Thoracic aorta (tissue), 2 donors: ENCODE results near the gene SULT2A1. TPM values are rescaled to one million over a fixed set of nuclear protein-coding genes. Genes with fewer than 3 reads are reported as not detected.
"Not testable (repeated sequence)": the region's sequence is repeated elsewhere in the genome, so short reads cannot be mapped to it uniquely, and the experiment has no call there.

Experiments
- ATAC-seq: fragments of 150-250 bp; one replicate; pipeline ENCODE4 v1.8.0; 2017; ENCODE audit warnings: low read depth; ENCODE audit not compliant: insufficient number of reproducible peaks, low FRiP score
- DNase-seq: peaks from one replicate; pipeline ENCODE4 v3.0.0-alpha.2; 2020; ENCODE audit warnings: low spot score
- H3K27ac ChIP-seq, 2 donors: fragments of 200-600 bp; sonication (generic); 1 replicate in 1 of 2; 2 replicates in 1 of 2; pipeline ENCODE4 v1.5.1; 2016; ENCODE audit warnings: mild to moderate bottlenecking in 2 of 2, moderate library complexity in 2 of 2
- H3K27me3 ChIP-seq: fragments of 200-600 bp; sonication (generic); replicated peaks from 2 replicates; pipeline ENCODE4 v1.6.0; 2016; ENCODE audit warnings: mild to moderate bottlenecking; ENCODE audit not compliant: insufficient read depth
- H3K36me3 ChIP-seq: fragments of 200-600 bp; sonication (generic); one replicate; pipeline ENCODE4 v1.5.1; 2016
- H3K4me1 ChIP-seq, 2 donors: fragments of 200-600 bp; sonication (generic); 1 replicate in 1 of 2; 2 replicates in 1 of 2; pipeline versions ENCODE4 v1.5.1 to v1.6.0; 2016; ENCODE audit warnings: low read depth in 2 of 2, mild to moderate bottlenecking in 1 of 2; ENCODE audit not compliant: control insufficient read depth in 1 of 2
- H3K4me3 ChIP-seq: fragments of 200-600 bp; sonication (generic); 2 replicates; pipeline ENCODE4 v1.5.1; 2016; ENCODE audit warnings: mild to moderate bottlenecking
- H3K9me3 ChIP-seq: fragments of 200-600 bp; sonication (generic); 2 replicates; pipeline ENCODE4 v1.5.1; 2016
- total RNA-seq, 2 donors: library from RNA; depleted of rRNA; stranded (reverse); fragments of >200 nt; gene quantifications; one replicate each; pipeline versions ENCODE4 v1.1.0 to v1.2.3, GENCODE V29; 2016
- TF ChIP-seq, protein P1 (sequence below): fragments of 200-600 bp; sonication (generic); IDR thresholded peaks from one replicate; pipeline ENCODE4 v1.5.1; 2019; ENCODE audit warnings: antibody characterized with exemption

The SULT2A1 gene, protein sequence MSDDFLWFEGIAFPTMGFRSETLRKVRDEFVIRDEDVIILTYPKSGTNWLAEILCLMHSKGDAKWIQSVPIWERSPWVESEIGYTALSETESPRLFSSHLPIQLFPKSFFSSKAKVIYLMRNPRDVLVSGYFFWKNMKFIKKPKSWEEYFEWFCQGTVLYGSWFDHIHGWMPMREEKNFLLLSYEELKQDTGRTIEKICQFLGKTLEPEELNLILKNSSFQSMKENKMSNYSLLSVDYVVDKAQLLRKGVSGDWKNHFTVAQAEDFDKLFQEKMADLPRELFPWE
- total RNA-seq = not detected

DNA sequence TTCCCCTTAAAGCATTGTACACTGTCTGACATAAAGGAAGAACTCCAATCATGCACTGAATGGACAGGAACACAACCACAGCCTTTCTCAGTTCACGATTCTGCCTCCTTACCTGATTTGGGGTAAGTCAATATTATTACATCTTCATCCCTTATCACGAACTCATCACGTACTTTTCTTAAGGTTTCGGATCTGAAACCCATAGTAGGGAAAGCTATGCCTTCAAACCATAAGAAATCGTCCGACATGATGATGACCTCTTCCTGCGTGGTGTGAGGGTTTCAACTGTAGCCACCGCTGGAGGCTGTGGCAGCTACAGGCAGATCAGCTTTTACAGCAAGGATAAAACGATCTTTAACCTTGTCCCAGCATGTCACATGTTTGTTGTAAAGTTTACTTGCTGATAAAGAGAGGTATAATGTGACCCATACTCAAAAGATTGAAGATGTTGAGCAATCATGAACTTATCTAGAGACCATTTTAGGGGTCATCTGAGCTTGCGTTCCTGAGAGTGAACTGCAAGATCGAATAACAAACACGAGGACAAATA is at the start of gene SULT2A1:
SULT2A1 (minus strand) TSS at position 306 of the 550 bp plus-strand sequence; CDS start at position 248, 58 bp downstream.
- ATAC-seq (no peak), DNase-seq (no peak)
- Histone ChIP-seq H3K9me3 (no peaks in the 10 kb centered on the region), H3K27ac (no peak within 1 kb of the TSS), H3K36me3 (no peaks in the 10 kb centered on the region), H3K27me3 (no peaks in the 10 kb centered on the region), H3K4me3 (no peak within 1 kb of the TSS), H3K4me1 (no peaks in the 10 kb centered on the region)
- TF ChIP-seq, protein P1, sequence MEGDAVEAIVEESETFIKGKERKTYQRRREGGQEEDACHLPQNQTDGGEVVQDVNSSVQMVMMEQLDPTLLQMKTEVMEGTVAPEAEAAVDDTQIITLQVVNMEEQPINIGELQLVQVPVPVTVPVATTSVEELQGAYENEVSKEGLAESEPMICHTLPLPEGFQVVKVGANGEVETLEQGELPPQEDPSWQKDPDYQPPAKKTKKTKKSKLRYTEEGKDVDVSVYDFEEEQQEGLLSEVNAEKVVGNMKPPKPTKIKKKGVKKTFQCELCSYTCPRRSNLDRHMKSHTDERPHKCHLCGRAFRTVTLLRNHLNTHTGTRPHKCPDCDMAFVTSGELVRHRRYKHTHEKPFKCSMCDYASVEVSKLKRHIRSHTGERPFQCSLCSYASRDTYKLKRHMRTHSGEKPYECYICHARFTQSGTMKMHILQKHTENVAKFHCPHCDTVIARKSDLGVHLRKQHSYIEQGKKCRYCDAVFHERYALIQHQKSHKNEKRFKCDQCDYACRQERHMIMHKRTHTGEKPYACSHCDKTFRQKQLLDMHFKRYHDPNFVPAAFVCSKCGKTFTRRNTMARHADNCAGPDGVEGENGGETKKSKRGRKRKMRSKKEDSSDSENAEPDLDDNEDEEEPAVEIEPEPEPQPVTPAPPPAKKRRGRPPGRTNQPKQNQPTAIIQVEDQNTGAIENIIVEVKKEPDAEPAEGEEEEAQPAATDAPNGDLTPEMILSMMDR = no peak

- H3K9me3 ChIP-seq, H3K4me3 ChIP-seq, H3K36me3 ChIP-seq, DNase-seq, H3K4me1 ChIP-seq, H3K27ac ChIP-seq, ATAC-seq, H3K27me3 ChIP-seq: not testable (repeated sequence)
Measured at GRCh38 chr19:47928581-47928980, 42.5 kb upstream of the SULT2A1 start.

DNA sequence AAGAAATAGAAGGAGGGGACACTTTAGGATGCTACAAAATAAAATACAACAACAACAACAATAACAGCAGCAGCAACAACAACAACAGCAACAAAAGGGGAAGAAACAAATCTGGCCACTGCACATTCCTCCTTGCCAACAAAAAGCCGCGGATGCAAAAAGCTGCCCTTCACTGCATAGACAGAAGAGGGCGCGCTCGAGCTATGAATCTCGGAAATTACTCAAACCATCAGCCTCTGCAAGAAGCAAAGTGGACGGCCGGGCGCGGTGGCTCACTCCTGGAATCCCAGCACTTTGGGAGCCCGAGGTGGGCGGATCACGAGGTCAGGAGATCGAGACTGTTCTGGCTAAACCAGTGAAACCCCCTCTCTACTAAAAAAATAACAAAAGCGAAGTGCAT is 34.0 kb upstream of the SULT2A1 start:
- TF ChIP-seq, protein P1 = peak; percentile 58
- not testable (repeated sequence) for H3K4me1 ChIP-seq, DNase-seq, H3K27ac ChIP-seq, H3K9me3 ChIP-seq, H3K4me3 ChIP-seq, H3K36me3 ChIP-seq, H3K27me3 ChIP-seq, ATAC-seq

DNA sequence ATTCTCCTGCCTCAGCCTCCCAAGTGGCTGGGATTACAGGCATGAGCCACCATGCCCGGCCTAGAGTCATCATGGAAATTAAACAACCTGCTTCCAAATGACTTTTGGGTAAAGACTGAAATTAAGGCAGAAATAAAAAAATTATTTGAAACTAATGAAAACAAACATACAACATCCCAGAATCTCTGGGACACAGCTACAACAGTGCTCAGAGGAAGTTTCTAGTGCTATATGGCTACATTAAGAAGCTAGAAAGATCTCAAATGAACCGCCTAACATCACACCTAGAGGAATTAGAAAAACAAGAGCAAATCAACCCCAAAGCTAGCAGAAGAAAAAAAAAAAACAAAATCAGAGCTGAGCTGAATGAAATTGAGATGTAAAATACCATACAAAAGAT is 24.1 kb upstream of the SULT2A1 start:
- not testable (repeated sequence) for H3K9me3 ChIP-seq, H3K27ac ChIP-seq, DNase-seq, H3K36me3 ChIP-seq, ATAC-seq, H3K4me3 ChIP-seq, H3K27me3 ChIP-seq, H3K4me1 ChIP-seq

DNA sequence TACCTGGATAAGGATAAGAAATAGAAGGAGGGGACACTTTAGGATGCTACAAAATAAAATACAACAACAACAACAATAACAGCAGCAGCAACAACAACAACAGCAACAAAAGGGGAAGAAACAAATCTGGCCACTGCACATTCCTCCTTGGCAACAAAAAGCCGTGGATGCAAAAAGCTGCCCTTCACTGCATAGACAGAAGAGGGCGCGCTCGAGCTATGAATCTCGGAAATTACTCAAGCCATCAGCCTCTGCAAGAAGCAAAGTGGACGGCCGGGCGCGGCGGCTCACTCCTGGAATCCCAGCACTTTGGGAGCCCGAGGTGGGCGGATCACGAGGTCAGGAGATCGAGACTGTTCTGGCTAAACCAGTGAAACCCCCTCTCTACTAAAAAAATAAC is 23.2 kb upstream of the SULT2A1 start:
- ATAC-seq, H3K9me3 ChIP-seq, H3K36me3 ChIP-seq, H3K4me3 ChIP-seq, H3K27me3 ChIP-seq, H3K4me1 ChIP-seq, H3K27ac ChIP-seq: not testable (repeated sequence)
- TF ChIP-seq, protein P1 = peak; percentile 50
- peak; percentile 17 for DNase-seq

DNA sequence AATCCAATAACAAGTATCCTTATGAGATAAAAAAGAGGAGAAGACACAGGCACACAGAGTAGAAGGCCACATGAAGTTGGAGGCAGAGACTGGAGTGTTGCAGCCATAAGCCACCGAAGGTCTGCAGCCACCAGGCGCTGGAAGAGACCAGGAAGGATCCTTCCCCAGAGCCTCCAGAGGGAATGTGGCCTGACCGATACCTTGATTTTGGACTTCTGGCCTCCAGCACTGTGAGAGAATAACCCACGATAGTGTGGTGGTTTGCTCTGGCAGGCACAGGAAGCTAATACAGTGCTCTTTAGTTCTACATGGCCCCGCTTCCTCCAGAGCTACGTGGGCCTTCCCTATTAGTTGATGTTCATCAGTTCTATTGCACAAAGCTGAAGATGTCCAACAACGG is 15.3 kb upstream of the SULT2A1 start:
- Histone ChIP-seq H3K36me3 (no peaks in the 10 kb centered on the region), H3K4me3 (no peak overlapping the region)
- DNase-seq = no peak

More for the DNA sequence above, 15.3 kb upstream of the SULT2A1 start:
- no peaks in the 10 kb centered on the region for H3K4me1 ChIP-seq
- H3K27ac ChIP-seq = no peak overlapping the region
- H3K27me3 ChIP-seq = no peaks in the 10 kb centered on the region
- ATAC-seq = no peak
- TF ChIP-seq, protein P1 = no peak
- no peaks in the 10 kb centered on the region for H3K9me3 ChIP-seq
